Measurements from ENCODE around the gene SH3GL1.

SH3GL1 gene

GRCh38 chr19:4316956-4317355, 83.4 kb downstream of the SH3GL1 start:
- DNase-seq (ENCODE audit: low read depth): no peak
- no peaks in the 10 kb centered on the region for H3K36me3 ChIP-seq (ENCODE audit: control insufficient read depth, insufficient read depth, low read length, severe bottlenecking)
- no peaks in the 10 kb centered on the region for H3K4me1 ChIP-seq (ENCODE audit: control insufficient read depth, insufficient read depth, low read length)
- peaks cover 13% of the 10 kb centered on the region for H3K27me3 ChIP-seq (replicated peaks; ENCODE audit: control insufficient read depth, insufficient read depth, low read length)
- no peak overlapping the region for H3K9ac ChIP-seq (ENCODE audit: low read length)
- no peaks in the 10 kb centered on the region for H3K9me3 ChIP-seq (ENCODE audit: control insufficient read depth, low read length)
- no peak overlapping the region for H3K4me3 ChIP-seq (ENCODE audit: low read length)

- no peaks in the 10 kb centered on the region for H3K9me3 ChIP-seq (ENCODE audit: control insufficient read depth, low read length)
- H3K36me3 ChIP-seq (ENCODE audit: control insufficient read depth, insufficient read depth, low read length, severe bottlenecking): no peaks in the 10 kb centered on the region
- no peak for DNase-seq (ENCODE audit: low read depth)
Observed at GRCh38 chr19:4313847-4314490, 86.4 kb downstream of the SH3GL1 start.

More at GRCh38 chr19:4313847-4314490, 86.4 kb downstream of the SH3GL1 start:
- no peak overlapping the region for H3K9ac ChIP-seq (ENCODE audit: low read length)
- H3K4me1 ChIP-seq (ENCODE audit: control insufficient read depth, insufficient read depth, low read length): no peaks in the 10 kb centered on the region
- H3K27me3 ChIP-seq (replicated peaks; ENCODE audit: control insufficient read depth, insufficient read depth, low read length): no peaks in the 10 kb centered on the region
- no peak overlapping the region for H3K4me3 ChIP-seq (ENCODE audit: low read length)
